GM19463 (cell line): Measurements from ENCODE around the gene BAHCC1.

Experiments used
- ATAC-seq: cut with Tn5 transposase; IDR thresholded peaks from one replicate; pipeline ENCODE4 v1.9.1; 2021; ENCODE audit warnings: mild to moderate bottlenecking, moderate library complexity; ENCODE audit not compliant: unreplicated experiment

BAHCC1 gene

GRCh38 chr17:81397314-81398175 is 2.3 kb downstream of the BAHCC1 start:
- ATAC-seq: no peak

DNA sequence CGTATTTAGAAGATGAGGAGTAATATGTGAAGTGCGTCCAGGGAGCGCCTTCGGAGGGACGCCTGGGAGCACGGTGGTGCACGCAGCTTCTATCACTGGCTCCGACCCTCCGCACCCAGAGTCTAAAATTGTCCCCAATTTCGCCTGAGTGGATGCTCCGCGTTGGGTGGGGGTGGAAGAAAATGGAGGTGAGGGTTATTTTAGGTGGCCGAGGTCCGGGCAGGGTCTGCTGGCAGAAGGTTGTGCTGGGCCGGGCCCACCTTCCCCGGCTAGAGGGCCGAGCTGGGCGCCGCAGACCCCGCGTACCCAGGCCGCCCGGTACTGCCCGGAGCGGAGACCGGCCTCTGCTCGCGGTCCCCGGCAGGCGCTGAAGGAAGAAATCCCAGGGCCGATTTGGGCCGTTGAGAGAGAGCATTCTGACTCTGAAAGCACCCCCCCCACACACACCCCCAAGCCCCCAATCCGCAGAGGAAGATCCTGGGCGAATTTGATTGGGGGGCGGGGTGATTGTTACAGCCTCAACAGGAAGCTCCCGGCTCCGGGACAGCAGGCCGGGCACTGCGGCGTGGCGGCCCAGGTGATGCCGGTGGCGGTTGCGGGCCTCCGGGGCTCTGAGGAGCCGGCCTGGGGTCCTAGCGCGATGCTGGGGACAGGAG is 3.0 kb downstream of the BAHCC1 start:
- no peak for ATAC-seq

DNA sequence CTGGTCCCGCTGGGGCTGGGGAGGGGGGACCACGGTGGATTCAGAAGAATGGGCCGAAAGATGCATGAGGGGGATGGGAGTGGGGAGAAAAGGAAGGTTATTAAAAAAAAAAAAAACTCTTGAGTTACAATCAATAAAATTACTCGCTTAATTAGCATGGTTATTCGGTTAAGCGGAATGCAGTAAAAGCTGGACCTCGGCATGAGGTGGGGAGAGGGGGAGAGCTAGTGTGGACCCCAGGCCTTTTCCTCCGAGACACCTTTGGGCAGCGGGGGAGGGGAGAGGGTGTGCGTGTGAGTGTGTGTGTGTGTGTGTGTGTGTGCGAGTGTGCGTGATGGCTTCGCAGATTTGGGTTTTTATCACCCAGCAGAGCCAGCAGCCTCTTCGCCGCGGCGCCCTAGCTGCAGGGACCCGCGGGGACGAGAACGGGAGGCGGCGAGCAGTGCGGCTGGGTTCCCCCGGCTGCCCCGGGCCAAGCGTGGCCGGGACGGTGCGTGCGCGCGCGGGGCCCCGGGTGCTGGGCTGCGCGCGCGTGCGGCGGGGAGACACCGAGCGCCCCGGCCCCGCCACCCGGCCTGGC is 3.7 kb downstream of the BAHCC1 start:
- no peak for ATAC-seq

DNA sequence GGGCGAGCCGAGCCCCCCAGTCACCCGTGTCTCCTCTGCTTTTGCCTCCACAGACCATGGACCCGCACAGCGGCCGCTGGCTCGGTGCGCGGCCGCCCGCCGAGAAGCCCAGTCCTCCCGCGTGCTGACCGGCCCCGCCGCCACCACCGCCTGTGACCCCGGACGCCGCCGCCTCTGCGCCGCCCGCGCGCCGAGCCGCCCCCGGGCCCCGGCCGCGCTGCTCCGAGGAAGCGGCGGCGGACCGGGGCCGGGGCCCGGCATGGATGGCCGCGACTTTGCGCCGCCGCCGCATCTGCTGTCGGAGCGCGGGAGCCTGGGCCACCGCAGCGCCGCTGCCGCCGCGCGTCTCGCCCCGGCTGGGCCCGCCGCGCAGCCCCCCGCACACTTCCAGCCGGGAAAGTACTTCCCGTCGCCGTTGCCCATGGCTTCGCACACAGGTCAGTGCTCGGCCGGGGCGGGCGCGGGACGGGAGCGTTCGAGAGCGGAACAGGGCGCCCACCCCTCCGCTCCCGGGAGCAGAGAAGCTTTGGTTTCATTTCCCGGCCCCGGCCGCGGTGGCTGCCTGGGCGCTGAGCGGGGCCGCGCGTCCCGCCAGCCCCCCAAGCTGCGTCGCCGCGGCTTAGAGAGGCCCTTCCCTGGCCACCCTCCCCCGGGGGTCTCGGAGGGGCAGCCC is 4.4 kb downstream of the BAHCC1 start:
- no peak for ATAC-seq

- no peak for ATAC-seq
These were observed 5.1 kb downstream of the BAHCC1 start for GRCh38 chr17:81400154-81400977.

- no peak for ATAC-seq
These were observed 5.9 kb downstream of the BAHCC1 start for GRCh38 chr17:81400996-81401722.

DNA sequence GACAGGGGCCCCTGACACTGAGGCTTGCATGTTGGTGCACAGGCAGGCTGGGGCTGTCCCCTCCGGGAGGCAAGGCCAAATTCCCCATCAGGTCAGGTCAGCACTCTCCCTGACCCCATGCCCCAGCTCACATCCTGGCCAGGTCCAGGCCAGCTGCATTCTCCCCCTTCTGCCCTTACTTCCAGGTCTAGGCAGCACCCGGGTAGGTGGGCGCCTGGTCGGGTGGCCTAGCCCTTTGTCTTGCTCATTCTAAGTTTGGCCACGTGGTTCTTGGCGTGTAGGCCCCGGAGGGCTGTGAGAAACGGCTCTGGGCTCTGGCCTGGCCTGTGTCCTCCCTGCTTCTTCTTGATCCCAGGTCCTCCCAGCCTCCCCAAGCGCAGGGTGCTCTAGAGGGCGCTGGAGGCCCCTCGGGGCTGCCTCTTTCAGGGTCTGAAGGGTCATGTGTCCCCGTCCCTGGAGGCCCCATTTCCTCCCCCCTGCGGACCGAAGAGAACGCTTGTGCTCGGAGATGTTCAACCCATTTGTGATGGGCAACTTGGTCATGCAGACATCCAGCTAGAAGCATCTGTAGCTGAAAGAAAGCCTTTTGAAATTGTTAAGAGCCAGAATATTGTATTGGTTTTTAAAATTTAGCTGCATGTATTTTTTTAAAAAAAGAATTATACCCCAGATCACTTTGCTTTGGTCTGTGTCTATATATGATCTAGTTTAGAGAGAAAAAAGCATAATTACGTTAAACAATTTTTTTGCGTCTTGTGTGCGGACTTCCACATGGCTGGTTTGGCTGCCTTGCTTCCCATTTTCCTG is 6.7 kb downstream of the BAHCC1 start:
- ATAC-seq: no peak

DNA sequence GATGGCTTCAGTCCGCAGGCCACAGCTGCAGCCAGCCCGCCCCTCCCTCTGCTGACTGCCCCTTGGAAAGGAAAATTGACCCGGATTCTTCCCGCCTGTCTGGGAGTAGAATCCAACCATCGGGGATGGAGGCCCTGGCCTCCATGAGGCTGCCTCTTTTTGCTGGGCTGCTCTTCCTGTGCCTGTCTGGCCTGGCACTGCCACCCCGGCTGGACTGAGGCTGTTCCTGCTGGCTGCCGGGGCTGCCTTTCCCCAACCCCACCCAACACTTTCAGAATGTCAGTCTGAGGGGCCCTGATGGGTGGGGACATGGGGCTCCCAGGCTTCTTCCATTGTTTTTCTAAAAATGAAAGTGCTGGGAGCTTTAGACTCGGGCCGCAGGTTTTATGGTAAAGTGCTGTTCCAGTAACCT is 7.3 kb downstream of the BAHCC1 start:
- no peak for ATAC-seq

DNA sequence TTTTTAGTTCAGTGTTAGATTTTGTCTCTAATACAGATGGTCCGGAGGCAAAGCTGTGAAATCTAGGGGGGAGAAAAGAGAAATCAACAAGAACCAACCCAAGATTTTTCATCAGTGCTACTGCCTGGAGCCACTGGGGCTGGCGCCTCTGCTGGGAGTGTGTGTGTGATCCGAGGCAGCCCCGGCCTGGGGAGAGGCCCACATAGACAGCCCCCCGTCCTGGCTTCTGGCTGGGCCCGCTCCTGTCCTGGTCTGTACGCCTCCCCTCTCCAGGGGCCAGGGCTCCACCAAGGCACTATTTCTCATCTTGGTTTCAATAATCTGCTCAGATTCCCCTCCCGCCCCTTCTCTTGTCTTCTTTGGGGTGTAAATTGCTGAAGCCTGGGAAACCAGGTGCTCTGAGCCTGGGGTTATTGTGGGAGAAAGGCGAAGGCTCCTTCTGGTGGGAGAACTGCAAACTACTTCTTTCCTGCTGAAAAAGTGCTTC is 7.8 kb downstream of the BAHCC1 start:
- no peak for ATAC-seq

- ATAC-seq: no peak
These were observed 8.6 kb downstream of the BAHCC1 start for GRCh38 chr17:81403671-81404534.

- no peak for ATAC-seq
These were observed 9.4 kb downstream of the BAHCC1 start for GRCh38 chr17:81404558-81405165.

- no peak for ATAC-seq
These were observed 10.2 kb downstream of the BAHCC1 start for GRCh38 chr17:81405411-81405872.

DNA sequence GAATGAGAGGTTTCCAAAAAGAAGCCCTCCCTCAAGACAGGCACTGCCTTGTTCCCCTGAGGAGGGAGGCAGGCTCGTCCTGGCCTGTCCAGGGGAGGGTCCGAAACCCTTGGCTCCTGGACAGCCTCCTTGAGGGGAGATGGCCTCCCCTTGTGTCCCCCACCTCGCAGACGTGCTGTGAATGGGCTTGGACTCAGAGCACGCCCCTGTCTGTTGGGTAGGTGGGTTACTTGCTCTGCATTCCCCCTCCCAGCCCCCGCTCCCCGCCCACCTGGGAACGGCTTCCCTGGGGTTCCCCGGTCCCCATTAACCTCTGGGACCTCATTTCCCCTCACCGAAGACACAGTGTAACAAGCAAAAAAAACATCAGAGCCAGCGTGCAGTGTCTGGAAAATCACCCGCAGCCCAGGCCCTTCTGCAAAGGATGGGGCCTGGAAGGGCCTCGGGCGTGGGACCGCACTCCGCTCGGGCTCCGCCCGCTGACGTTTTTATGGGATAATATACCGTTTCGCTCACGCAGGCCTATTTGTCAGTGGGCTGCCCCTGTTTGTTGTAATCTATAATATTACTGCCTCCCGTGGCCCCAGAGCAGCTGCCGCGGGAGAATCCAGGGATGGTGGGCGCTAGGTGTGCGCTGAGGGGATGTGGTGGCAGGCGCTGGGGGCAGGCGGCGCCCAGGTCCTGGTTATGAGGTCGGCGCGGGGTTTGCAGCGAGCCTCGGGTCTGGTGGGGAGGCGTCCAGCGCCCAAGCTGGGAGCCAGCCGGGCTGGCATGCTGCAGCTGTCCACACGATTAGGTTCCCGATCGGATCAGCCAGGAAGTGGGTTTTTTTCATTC is 11.1 kb downstream of the BAHCC1 start:
- ATAC-seq: no peak

- ATAC-seq: no peak
These were observed 12.8 kb downstream of the BAHCC1 start for GRCh38 chr17:81408049-81408448.

GRCh38 chr17:81409190-81409935 is 14.1 kb downstream of the BAHCC1 start:
- ATAC-seq: no peak

- ATAC-seq: no peak
These were observed 15.6 kb downstream of the BAHCC1 start for GRCh38 chr17:81410852-81411251.
